ENCODE data around the gene FAM111A. TPM values are rescaled to one million over a fixed set of nuclear protein-coding genes. Genes with fewer than 3 reads are reported as not detected.

FAM111A gene
- total and polyA plus RNA-seq, 4 donors = 14.9 to 73.3 (median 39.4) TPM

GRCh38 chr11:59179121-59179520, 36.5 kb downstream of the FAM111A start:
- TF ChIP-seq, protein P1, sequence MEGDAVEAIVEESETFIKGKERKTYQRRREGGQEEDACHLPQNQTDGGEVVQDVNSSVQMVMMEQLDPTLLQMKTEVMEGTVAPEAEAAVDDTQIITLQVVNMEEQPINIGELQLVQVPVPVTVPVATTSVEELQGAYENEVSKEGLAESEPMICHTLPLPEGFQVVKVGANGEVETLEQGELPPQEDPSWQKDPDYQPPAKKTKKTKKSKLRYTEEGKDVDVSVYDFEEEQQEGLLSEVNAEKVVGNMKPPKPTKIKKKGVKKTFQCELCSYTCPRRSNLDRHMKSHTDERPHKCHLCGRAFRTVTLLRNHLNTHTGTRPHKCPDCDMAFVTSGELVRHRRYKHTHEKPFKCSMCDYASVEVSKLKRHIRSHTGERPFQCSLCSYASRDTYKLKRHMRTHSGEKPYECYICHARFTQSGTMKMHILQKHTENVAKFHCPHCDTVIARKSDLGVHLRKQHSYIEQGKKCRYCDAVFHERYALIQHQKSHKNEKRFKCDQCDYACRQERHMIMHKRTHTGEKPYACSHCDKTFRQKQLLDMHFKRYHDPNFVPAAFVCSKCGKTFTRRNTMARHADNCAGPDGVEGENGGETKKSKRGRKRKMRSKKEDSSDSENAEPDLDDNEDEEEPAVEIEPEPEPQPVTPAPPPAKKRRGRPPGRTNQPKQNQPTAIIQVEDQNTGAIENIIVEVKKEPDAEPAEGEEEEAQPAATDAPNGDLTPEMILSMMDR (IDR thresholded peaks at IDR 0.05; ENCODE audit: control extremely low read depth, extremely low read depth) = no peak
- WGBS, 2 donors = 74 to 93% methylated on average over 2 of the region's 2 CpGs
- ATAC-seq (ENCODE audit: insufficient read depth, low FRiP score) = no peak
- H3K27me3 ChIP-seq (ENCODE audit: control insufficient read depth in 3 of 3, insufficient read depth in 3 of 3, low read length in 2 of 3) = no peaks in the 10 kb centered on the region
- H3K9me3 ChIP-seq (ENCODE audit: control insufficient read depth in 4 of 4, insufficient read depth in 3 of 4, low read length in 3 of 4) = no peaks in the 10 kb centered on the region
- no peak overlapping the region for H3K9ac ChIP-seq (ENCODE audit: insufficient read depth in 1 of 2, low read length in 2 of 2)
- H3K36me3 ChIP-seq (ENCODE audit: control insufficient read depth in 4 of 4, insufficient read depth in 4 of 4, low read length in 4 of 4) = peaks cover 0 to 21% (median 15%) of the 10 kb centered on the region in 4 donors
- peak overlapping the region in 1 of 2 donors; percentile 3 for H3K27ac ChIP-seq (ENCODE audit: low read depth in 1 of 2, low read length in 1 of 2)
- H3K4me1 ChIP-seq (ENCODE audit: control insufficient read depth in 5 of 5, insufficient read depth in 5 of 5, low read length in 5 of 5) = peaks cover 0 to 38% (median 23%) of the 10 kb centered on the region in 5 donors
- no peak overlapping the region for H3K4me3 ChIP-seq
- DNase-seq = no peak

DNA sequence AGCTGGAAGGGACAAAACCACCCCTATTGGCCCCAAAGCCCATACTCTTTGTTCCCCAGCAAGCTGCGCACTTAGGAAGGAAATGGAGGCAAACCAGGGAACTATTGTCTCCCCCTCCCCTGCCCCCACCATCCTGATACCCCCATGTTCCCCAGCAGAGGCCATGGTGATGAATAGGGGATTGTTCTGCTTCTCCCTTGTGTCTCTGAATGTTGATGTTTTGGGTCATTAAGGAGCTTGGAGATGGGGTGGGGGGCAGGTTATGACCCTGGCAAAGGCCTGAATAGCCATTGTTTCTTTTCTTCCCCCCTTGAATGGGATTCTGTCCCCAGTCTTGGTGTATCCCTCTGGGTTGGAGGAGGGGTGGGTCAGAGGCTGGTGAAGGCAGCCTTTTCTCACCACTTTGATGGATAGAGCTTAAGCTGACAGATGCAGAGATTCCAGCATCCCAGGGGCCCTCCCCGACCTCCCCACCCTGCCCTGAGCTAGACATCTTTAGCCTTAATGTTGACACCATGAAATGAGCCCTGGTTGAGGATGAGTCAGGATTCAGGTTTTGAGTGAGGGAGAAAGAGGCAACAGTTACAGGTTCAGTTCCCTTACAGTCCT, 37.6 kb downstream of the FAM111A start:
- DNase-seq (no peak), ATAC-seq (ENCODE audit: insufficient read depth, low FRiP score) (no peak)
- Histone ChIP-seq H3K4me3 (no peak overlapping the region), H3K27me3 (ENCODE audit: control insufficient read depth in 3 of 3, insufficient read depth in 3 of 3, low read length in 2 of 3) (no peaks in the 10 kb centered on the region), H3K9ac (ENCODE audit: insufficient read depth in 1 of 2, low read length in 2 of 2) (peak overlapping the region in 1 of 2 donors; percentile 33), H3K36me3 (ENCODE audit: control insufficient read depth in 4 of 4, insufficient read depth in 4 of 4, low read length in 4 of 4) (peaks cover 0 to 24% (median 17%) of the 10 kb centered on the region in 4 donors), H3K9me3 (ENCODE audit: control insufficient read depth in 4 of 4, insufficient read depth in 3 of 4, low read length in 3 of 4) (no peaks in the 10 kb centered on the region), H3K4me1 (ENCODE audit: control insufficient read depth in 5 of 5, insufficient read depth in 5 of 5, low read length in 5 of 5) (peaks cover 4 to 38% (median 27%) of the 10 kb centered on the region in 5 donors), H3K27ac (ENCODE audit: low read depth in 1 of 2, low read length in 1 of 2) (peak overlapping the region in 1 of 2 donors; percentile 28)
- TF ChIP-seq, protein P1 (IDR thresholded peaks at IDR 0.05; ENCODE audit: control extremely low read depth, extremely low read depth) = no peak
- 76 to 88% methylated on average over 2 of the region's 2 CpGs for WGBS, 2 donors

GRCh38 chr11:59180907-59181306, 38.3 kb downstream of the FAM111A start:
- no peak for ATAC-seq (ENCODE audit: insufficient read depth, low FRiP score)
- Histone ChIP-seq H3K36me3 (ENCODE audit: control insufficient read depth in 4 of 4, insufficient read depth in 4 of 4, low read length in 4 of 4) (peaks cover 0 to 24% (median 17%) of the 10 kb centered on the region in 4 donors), H3K9me3 (ENCODE audit: control insufficient read depth in 4 of 4, insufficient read depth in 3 of 4, low read length in 3 of 4) (no peaks in the 10 kb centered on the region), H3K27ac (ENCODE audit: low read depth in 1 of 2, low read length in 1 of 2) (peak overlapping the region in 1 of 2 donors; percentile 13), H3K9ac (ENCODE audit: insufficient read depth in 1 of 2, low read length in 2 of 2) (no peak overlapping the region), H3K27me3 (ENCODE audit: control insufficient read depth in 3 of 3, insufficient read depth in 3 of 3, low read length in 2 of 3) (no peaks in the 10 kb centered on the region), H3K4me1 (ENCODE audit: control insufficient read depth in 5 of 5, insufficient read depth in 5 of 5, low read length in 5 of 5) (peaks cover 4 to 40% (median 29%) of the 10 kb centered on the region in 5 donors), H3K4me3 (no peak overlapping the region)
- 78 to 89% methylated on average over 2 of the region's 2 CpGs for WGBS, 2 donors
- peak in 1 of 3 donors; percentile 49 for DNase-seq
- TF ChIP-seq, protein P1 (IDR thresholded peaks at IDR 0.05; ENCODE audit: control extremely low read depth, extremely low read depth) = no peak

Measured in lung (tissue), 12 donors.